Measurements from ENCODE around the gene DUS4L. TPM values are rescaled to one million over a fixed set of nuclear protein-coding genes. Genes with fewer than 3 reads are reported as not detected.
A peak's percentile ranks its signal among the peaks of the same experiment; 100 is the strongest.

Gene DUS4L
- total and polyA plus RNA-seq, 7 donors: 3.2 to 10.3 (median 5.4) TPM

- WGBS, 2 donors: 98 to 99% methylated on average over 4 of the region's 4 CpGs
- Histone ChIP-seq H3K4me1 (no peaks in the 10 kb centered on the region), H3K36me3 (peaks cover 0 to 50% (median 7%) of the 10 kb centered on the region in 4 donors), H3K9me3 (peaks cover 0 to 5% (median 2%) of the 10 kb centered on the region in 4 donors), H3K27ac (no peak overlapping the region), H3K4me3 (no peak overlapping the region), H3K27me3 (no peaks in the 10 kb centered on the region)
- DNase-seq: no peak
- TF ChIP-seq CTCF (IDR thresholded peaks at IDR 0.05): no peak
- no peak for TF ChIP-seq POLR2AphosphoS5 (IDR thresholded peaks at IDR 0.05)
- TF ChIP-seq EP300 (IDR thresholded peaks at IDR 0.05): no peak
- no peak for TF ChIP-seq POLR2A (IDR thresholded peaks at IDR 0.05)
- intact Hi-C loops (cut with DNase I): no loop called here
These were observed 18.8 kb upstream of the DUS4L start for GRCh38 chr7:107544848-107545591.

- WGBS, 2 donors: 94 to 97% methylated on average over 1 of the region's 1 CpG
- peaks cover 5 to 52% (median 7%) of the 10 kb centered on the region in 4 donors for H3K36me3 ChIP-seq
- no peaks in the 10 kb centered on the region for H3K4me1 ChIP-seq
- intact Hi-C loops (cut with DNase I): no loop called here
- TF ChIP-seq POLR2AphosphoS5 (IDR thresholded peaks at IDR 0.05): no peak
- TF ChIP-seq EP300 (IDR thresholded peaks at IDR 0.05): no peak
- TF ChIP-seq CTCF (IDR thresholded peaks at IDR 0.05): no peak
- no peak for TF ChIP-seq POLR2A (IDR thresholded peaks at IDR 0.05)
- no peak overlapping the region for H3K4me3 ChIP-seq
- no peak for DNase-seq
- H3K27me3 ChIP-seq: no peaks in the 10 kb centered on the region
- no peaks in the 10 kb centered on the region for H3K9me3 ChIP-seq
- no peak overlapping the region for H3K27ac ChIP-seq
These were observed 11.8 kb upstream of the DUS4L start for GRCh38 chr7:107551936-107552335.

- 96 to 97% methylated on average over 3 of the region's 3 CpGs for WGBS, 2 donors
- intact Hi-C loops (cut with DNase I): no loop called here
- Histone ChIP-seq H3K27me3 (no peaks in the 10 kb centered on the region), H3K27ac (no peak overlapping the region), H3K4me1 (peaks cover 0 to 17% (median 8%) of the 10 kb centered on the region in 4 donors), H3K36me3 (peaks cover 4 to 52% (median 5%) of the 10 kb centered on the region in 4 donors), H3K4me3 (no peak overlapping the region), H3K9me3 (no peaks in the 10 kb centered on the region)
- DNase-seq: no peak
- no peak for TF ChIP-seq CTCF (IDR thresholded peaks at IDR 0.05)
- TF ChIP-seq EP300 (IDR thresholded peaks at IDR 0.05): no peak
- no peak for TF ChIP-seq POLR2AphosphoS5 (IDR thresholded peaks at IDR 0.05)
- no peak for TF ChIP-seq POLR2A (IDR thresholded peaks at IDR 0.05)
These were observed 7.9 kb upstream of the DUS4L start for GRCh38 chr7:107555893-107556292.

- intact Hi-C loops (cut with DNase I): loop anchor here (5.0 to 10.0 kb wide), 4 partner anchors 37 to 395 kb away; partner anchors contain the start of genes CBLL1 and HBP1
- Histone ChIP-seq H3K27me3 (no peaks in the 10 kb centered on the region), H3K9me3 (no peaks in the 10 kb centered on the region), H3K4me1 (peaks cover 0 to 43% (median 27%) of the 10 kb centered on the region in 4 donors), H3K36me3 (peaks cover 0 to 30% (median 5%) of the 10 kb centered on the region in 4 donors), H3K27ac (peak overlapping the region in 1 of 4 donors; percentile 33), H3K4me3 (no peak overlapping the region)
- no peak for DNase-seq
- WGBS, 2 donors: 46 to 78% methylated on average over 2 of the region's 2 CpGs
- no peak for TF ChIP-seq EP300 (IDR thresholded peaks at IDR 0.05)
- TF ChIP-seq CTCF (IDR thresholded peaks at IDR 0.05): no peak
- TF ChIP-seq POLR2A (IDR thresholded peaks at IDR 0.05): no peak
- TF ChIP-seq POLR2AphosphoS5 (IDR thresholded peaks at IDR 0.05): no peak
These were observed 3.9 kb upstream of the DUS4L start for GRCh38 chr7:107559864-107560263.

Measured in sigmoid colon (tissue), 7 donors.